ENCODE data around the gene GPD2. TPM values are rescaled to one million over a fixed set of nuclear protein-coding genes. Genes with fewer than 3 reads are reported as not detected.
"Not testable (repeated sequence)": the region's sequence is repeated elsewhere in the genome, so short reads cannot be mapped to it uniquely, and the experiment has no call there.

Gene GPD2
- total RNA-seq, 1 donor: 17.5 TPM

DNA sequence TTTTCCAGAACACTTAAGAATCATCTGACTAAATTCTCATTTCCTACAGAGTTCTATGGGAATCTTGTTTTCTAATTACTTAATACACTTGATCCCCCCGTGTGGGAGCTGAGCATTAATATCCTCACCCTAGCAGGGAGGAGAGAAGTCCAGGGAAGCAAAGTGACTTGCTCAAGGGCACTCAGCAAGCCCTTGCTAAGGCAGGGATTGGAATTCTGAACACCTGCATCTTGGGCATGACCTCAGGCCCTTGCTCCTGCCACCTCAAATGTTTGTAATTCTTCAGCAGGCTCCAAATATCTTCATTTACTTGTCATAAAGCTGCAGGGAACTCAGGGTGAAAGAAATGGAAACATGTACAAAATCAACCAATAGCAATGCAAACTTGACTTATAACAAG, 162.4 kb downstream of the GPD2 start:
- Histone ChIP-seq H3K9me3 (ENCODE audit: low read depth, low read length) (no peaks in the 10 kb centered on the region), H3K27me3 (ENCODE audit: insufficient read depth, low read length) (peaks cover 3% of the 10 kb centered on the region), H3K4me3 (ENCODE audit: low read length) (no peak overlapping the region), H3K4me1 (ENCODE audit: insufficient read depth, low read length) (no peaks in the 10 kb centered on the region)

DNA sequence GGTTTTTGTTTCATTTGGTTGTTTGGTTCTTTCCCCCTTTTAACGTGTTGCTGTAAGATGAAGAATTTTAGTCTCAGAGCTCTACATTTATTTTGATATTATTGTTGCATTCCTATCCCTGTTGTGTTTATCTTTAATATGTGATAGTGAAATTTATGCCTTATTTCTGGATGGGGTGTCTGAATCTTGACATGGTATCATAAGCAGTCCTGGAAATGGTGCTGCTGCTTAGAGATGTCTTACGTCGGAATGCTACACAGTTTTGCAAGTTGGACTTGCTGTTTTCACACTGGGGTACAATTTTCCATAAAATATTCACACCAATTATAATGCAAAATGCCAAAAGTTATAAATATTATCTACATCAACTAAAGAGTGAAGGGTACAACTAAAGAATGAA, 164.0 kb downstream of the GPD2 start:
- no peak overlapping the region for H3K4me3 ChIP-seq (ENCODE audit: low read length)
- peaks cover 4% of the 10 kb centered on the region for H3K27me3 ChIP-seq (ENCODE audit: insufficient read depth, low read length)
- H3K4me1 ChIP-seq (ENCODE audit: insufficient read depth, low read length): no peaks in the 10 kb centered on the region
- H3K9me3 ChIP-seq (ENCODE audit: low read depth, low read length): no peaks in the 10 kb centered on the region

DNA sequence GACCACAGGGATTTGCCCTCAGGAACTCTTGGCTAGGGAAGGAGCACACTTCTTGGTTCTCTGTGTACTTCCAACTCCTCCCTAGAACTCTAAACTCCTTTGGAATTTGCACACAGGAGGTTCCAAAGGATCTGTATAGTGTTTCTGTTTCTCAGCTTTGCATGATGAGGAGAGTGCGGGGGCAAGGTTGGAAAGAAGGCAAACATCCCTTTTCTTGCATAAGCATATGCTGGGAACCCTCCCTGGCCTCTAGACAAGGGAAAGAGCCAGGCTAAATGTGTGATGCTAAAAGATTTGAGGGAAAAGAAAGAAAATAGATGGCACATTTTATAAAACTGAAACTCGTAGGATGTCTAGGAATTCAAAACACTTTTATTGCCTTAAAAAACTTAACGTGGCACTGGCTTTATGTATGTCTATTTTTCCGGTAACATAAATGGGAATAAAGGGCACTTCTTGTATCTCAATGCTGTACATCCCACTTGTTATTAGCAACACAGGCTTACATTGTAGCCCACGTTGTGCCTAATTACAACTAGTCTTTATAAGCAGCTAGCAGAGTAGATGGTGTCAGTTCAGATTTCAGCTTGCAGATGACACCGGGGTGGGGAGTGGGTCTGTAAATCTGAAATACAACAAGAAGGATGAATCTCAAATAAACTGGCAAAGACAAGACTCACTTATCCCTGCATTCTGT, 165.8 kb downstream of the GPD2 start:
- no peak overlapping the region for H3K4me3 ChIP-seq (ENCODE audit: low read length)
- no peaks in the 10 kb centered on the region for H3K4me1 ChIP-seq (ENCODE audit: insufficient read depth, low read length)
- H3K27me3 ChIP-seq (ENCODE audit: insufficient read depth, low read length): peaks cover 6% of the 10 kb centered on the region
- H3K9me3 ChIP-seq (ENCODE audit: low read depth, low read length): no peaks in the 10 kb centered on the region

DNA sequence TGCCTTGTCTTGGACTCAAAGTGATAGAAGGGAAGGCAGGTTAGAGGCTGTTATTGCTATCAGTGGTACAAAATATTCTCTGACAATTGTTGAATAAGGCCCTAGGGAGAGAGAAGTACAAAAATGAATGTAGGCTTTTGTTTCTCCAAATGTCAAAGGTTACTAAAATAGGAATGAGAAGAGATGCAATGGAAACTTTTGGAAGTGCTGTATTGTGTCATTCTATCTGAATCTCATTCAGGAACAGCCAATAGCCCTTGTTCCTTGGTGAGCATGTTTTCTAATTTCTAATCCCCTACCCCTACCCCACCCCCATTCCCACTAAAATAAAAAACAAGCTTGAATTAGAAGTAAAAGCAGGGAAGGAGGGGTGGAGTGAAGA, 166.4 kb downstream of the GPD2 start:
- peaks cover 6% of the 10 kb centered on the region for H3K27me3 ChIP-seq (ENCODE audit: insufficient read depth, low read length)
- no peaks in the 10 kb centered on the region for H3K4me1 ChIP-seq (ENCODE audit: insufficient read depth, low read length)
- no peaks in the 10 kb centered on the region for H3K9me3 ChIP-seq (ENCODE audit: low read depth, low read length)
- no peak overlapping the region for H3K4me3 ChIP-seq (ENCODE audit: low read length)

DNA sequence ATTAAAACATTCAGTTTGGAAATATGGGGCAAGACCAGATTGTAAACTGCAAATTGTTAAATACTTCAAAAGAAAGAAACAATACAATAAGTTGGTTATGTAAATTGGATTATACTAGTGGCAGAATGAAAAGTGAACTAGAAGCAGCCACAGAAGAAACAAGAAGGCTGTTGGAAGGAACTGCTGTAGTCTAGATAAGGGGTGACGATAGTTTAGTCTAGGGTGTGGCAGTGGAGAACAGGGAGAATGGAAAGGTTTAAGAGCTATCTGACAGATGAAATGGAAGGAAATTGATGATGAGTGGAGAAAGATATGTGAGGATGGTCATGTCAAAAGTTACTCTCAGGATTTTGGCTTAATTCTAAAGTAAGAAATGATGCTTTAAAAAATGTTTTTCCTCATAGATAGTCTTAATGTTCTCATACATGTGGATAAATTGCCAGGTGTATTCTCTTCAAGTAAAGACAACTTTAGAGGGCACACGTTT, 179.7 kb downstream of the GPD2 start:
- Histone ChIP-seq H3K27me3 (ENCODE audit: insufficient read depth, low read length) (no peaks in the 10 kb centered on the region), H3K4me1 (ENCODE audit: insufficient read depth, low read length) (no peaks in the 10 kb centered on the region), H3K9me3 (ENCODE audit: low read depth, low read length) (no peaks in the 10 kb centered on the region), H3K4me3 (ENCODE audit: low read length) (no peak overlapping the region)

DNA sequence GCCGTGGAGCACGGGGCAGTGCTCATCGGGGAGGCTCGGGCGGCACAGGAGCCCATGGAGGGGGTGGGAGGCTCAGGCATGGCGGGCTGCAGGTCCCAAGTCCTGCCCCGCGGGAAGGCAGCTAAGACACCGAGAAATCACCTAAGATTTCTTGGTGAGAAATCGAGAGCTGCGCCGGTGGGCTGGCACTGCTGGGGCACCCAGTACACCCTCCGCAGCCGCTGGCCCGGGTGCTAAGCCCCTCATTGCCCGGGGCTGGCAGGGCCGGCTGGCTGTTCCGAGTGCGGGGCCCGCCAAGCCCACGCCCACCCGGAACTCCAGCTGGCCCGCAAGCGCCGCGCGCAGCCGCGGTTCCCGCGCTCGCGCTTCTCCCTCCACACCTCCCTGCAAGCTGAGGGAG, 181.9 kb downstream of the GPD2 start:
- not testable (repeated sequence) for H3K4me1 ChIP-seq (ENCODE audit: insufficient read depth, low read length); H3K9me3 ChIP-seq (ENCODE audit: low read depth, low read length); H3K27me3 ChIP-seq (ENCODE audit: insufficient read depth, low read length)

DNA sequence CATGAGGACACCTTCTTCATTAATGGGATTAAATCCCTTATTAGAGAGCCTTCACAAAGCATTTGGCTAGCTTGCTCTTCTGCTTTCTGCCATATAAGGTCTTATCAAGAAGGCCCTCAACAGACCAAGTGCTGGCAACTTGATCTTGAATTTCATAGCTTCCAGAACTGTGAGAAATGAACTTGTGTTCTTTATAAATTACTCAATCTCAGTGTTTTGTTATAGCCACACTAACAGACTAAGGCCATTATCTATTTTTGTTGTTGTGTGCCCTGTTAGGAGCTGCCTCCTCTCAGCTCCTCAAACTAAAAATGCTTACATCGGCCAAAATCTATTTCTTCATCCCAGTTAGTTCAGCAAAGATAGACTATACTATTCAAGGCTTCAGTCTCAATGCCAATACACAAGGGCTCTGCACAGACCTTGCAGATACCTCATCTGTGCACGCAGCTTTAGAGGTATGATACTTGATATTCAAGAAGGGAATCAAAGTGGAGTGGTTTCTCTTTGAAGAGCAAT, 182.9 kb downstream of the GPD2 start:
- Histone ChIP-seq H3K27me3 (ENCODE audit: insufficient read depth, low read length) (no peaks in the 10 kb centered on the region), H3K9me3 (ENCODE audit: low read depth, low read length) (no peaks in the 10 kb centered on the region)

More for the DNA sequence above, 181.9 kb downstream of the GPD2 start:
- not testable (repeated sequence) for H3K4me3 ChIP-seq (ENCODE audit: low read length)

DNA sequence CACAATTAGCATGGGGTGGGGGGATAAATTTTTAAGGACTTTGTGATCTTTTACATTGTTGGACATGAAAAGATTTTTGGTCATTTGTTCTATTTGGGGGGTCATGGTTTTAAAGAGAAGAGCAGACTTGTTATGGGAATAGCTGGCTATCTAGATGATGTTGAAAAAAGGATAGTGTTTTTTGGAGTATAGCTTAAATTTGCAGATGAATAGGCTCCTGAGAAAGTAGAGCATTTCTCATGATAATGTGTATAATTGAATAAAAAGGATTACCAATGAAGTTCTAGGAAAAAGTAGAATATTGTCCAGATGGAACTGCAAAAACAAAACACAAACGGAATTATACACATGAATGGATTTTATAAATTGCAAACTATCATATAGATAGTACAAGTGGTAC, 186.3 kb downstream of the GPD2 start:
- H3K4me3 ChIP-seq (ENCODE audit: low read length): no peak overlapping the region
- no peaks in the 10 kb centered on the region for H3K4me1 ChIP-seq (ENCODE audit: insufficient read depth, low read length)
- H3K27me3 ChIP-seq (ENCODE audit: insufficient read depth, low read length): no peaks in the 10 kb centered on the region
- H3K9me3 ChIP-seq (ENCODE audit: low read depth, low read length): no peaks in the 10 kb centered on the region

More for the DNA sequence above, 182.9 kb downstream of the GPD2 start:
- H3K4me1 ChIP-seq (ENCODE audit: insufficient read depth, low read length): no peaks in the 10 kb centered on the region
- H3K4me3 ChIP-seq (ENCODE audit: low read length): no peak overlapping the region

DNA sequence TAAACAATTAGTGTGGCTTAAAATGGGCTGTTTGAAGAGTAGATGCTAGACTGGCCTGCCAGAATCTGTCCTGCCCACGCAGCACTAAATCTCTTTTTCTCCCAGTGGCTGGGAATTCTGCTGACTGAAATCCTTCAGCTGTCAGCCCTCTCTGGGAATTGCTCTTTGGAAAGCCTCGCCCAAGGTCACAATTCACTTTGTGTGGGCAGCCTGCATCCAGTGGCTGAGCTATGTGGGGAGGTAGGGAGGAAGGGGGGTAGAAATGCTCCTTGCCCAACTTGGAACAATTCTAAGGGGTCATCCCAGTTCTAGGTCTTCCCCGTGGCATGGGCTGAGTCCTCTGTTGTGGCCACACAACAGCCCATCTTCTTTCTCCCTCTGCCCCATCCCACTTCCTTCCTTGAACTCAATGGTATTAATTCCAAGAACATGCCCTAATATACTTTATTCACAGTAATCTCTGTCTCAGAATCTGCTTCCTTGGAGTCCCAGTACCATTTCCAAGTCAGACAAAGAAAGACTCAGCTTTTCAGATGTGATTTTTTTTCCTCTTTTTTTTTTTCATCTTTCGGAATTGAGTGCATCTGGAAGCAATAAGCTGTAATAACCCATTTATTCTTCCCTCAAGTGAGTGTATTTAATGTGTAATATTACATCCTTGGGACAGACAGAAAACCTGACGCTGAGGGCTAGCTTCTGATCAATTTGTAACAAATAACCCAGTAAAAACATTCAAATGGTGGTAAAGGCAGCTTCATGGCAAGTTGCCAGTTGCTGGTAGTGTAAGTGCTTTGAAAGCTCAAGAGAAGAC, 189.4 kb downstream of the GPD2 start:
- Histone ChIP-seq H3K4me1 (ENCODE audit: insufficient read depth, low read length) (no peaks in the 10 kb centered on the region), H3K9me3 (ENCODE audit: low read depth, low read length) (no peaks in the 10 kb centered on the region), H3K27me3 (ENCODE audit: insufficient read depth, low read length) (no peaks in the 10 kb centered on the region), H3K4me3 (ENCODE audit: low read length) (no peak overlapping the region)

DNA sequence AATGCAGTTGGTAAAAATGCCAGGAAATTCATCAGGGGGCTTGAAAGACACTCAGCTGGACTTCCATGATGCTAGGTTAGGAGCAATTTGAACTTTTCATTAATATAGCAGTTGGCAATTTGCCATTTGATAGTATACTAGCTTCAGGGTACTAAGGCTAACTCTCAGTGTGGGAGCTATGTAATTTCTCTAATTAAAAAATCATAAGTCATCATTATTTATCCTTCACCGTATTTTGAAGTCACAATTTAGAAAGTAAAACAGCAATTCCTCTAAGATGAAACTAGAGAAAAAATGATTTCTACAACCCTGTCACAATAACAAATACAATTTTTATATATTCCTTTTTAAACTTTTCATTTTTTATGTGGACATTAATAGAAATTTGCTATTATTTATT, 190.8 kb downstream of the GPD2 start:
- H3K9me3 ChIP-seq (ENCODE audit: low read depth, low read length): no peaks in the 10 kb centered on the region
- no peaks in the 10 kb centered on the region for H3K27me3 ChIP-seq (ENCODE audit: insufficient read depth, low read length)
- no peak overlapping the region for H3K4me3 ChIP-seq (ENCODE audit: low read length)
- H3K4me1 ChIP-seq (ENCODE audit: insufficient read depth, low read length): no peaks in the 10 kb centered on the region

DNA sequence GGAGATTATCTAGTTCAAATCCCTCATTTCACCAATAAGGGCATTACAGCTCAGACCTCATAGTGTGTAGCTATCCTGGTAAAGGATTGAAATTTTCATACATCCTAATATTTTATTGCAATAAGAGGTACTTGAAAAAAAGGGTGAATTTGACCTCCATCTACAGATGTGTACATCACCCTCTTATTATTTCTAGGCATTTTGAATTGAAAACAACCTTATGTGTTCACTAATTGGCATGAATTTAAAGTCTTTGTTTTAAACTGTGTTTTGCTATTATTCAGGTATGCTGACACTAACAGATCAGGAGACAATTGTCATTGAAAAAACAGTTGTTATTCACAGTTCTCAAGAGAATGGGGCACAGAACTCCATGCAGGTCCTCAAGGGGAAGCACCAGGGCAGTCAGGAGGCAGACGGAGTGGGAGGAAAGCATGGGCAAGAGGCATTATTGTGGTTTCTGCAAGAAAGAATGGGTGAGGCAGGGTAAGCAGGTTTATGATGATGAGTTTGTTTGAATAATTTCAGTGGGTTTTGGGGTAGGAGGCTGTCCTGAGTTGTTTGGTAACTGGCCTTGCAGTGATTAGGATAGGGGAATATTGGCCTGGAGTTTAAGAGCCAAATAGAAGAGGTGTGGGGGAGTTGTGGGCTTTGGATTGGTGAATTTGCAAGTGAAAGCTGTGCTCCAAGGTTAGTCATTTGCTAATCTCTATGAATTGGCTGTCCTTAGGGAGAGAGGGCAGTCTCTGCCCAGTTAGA, 194.6 kb downstream of the GPD2 start:
- H3K27me3 ChIP-seq (ENCODE audit: insufficient read depth, low read length): no peaks in the 10 kb centered on the region
- no peak overlapping the region for H3K4me3 ChIP-seq (ENCODE audit: low read length)
- H3K4me1 ChIP-seq (ENCODE audit: insufficient read depth, low read length): no peaks in the 10 kb centered on the region
- no peaks in the 10 kb centered on the region for H3K9me3 ChIP-seq (ENCODE audit: low read depth, low read length)

DNA sequence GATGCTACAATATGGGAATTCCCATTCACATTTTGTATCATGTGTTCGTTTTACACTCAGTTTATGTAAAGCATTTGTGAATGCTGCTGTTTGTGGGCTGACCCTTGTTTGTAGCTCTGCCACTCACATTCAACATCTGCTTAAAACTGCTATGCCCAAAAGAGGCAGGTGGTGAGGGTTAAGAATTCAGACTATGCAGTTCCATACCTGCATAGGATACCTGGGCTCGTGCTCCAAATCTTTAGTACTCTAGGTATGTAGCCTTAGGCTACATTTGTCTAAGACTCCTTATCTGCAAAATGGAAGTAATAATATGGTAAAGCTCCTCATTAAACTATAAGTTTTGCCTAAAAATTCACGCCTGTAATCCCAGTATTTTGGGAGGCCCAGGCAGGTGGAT, 199.5 kb downstream of the GPD2 start:
- Histone ChIP-seq H3K9me3 (ENCODE audit: low read depth, low read length) (no peaks in the 10 kb centered on the region), H3K27me3 (ENCODE audit: insufficient read depth, low read length) (no peaks in the 10 kb centered on the region), H3K4me3 (ENCODE audit: low read length) (no peak overlapping the region), H3K4me1 (ENCODE audit: insufficient read depth, low read length) (no peaks in the 10 kb centered on the region)

Data from mononuclear cell (primary cell).